ENCODE data around the gene APOF. TPM values are rescaled to one million over a fixed set of nuclear protein-coding genes. Genes with fewer than 3 reads are reported as not detected.
A peak's percentile ranks its signal among the peaks of the same experiment; 100 is the strongest.
"Not testable (repeated sequence)": the region's sequence is repeated elsewhere in the genome, so short reads cannot be mapped to it uniquely, and the experiment has no call there.

APOF gene, protein sequence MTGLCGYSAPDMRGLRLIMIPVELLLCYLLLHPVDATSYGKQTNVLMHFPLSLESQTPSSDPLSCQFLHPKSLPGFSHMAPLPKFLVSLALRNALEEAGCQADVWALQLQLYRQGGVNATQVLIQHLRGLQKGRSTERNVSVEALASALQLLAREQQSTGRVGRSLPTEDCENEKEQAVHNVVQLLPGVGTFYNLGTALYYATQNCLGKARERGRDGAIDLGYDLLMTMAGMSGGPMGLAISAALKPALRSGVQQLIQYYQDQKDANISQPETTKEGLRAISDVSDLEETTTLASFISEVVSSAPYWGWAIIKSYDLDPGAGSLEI
- not detected in 2 replicates for total RNA-seq (2014; rRNA removed; shearing (Covaris generic))

DNA sequence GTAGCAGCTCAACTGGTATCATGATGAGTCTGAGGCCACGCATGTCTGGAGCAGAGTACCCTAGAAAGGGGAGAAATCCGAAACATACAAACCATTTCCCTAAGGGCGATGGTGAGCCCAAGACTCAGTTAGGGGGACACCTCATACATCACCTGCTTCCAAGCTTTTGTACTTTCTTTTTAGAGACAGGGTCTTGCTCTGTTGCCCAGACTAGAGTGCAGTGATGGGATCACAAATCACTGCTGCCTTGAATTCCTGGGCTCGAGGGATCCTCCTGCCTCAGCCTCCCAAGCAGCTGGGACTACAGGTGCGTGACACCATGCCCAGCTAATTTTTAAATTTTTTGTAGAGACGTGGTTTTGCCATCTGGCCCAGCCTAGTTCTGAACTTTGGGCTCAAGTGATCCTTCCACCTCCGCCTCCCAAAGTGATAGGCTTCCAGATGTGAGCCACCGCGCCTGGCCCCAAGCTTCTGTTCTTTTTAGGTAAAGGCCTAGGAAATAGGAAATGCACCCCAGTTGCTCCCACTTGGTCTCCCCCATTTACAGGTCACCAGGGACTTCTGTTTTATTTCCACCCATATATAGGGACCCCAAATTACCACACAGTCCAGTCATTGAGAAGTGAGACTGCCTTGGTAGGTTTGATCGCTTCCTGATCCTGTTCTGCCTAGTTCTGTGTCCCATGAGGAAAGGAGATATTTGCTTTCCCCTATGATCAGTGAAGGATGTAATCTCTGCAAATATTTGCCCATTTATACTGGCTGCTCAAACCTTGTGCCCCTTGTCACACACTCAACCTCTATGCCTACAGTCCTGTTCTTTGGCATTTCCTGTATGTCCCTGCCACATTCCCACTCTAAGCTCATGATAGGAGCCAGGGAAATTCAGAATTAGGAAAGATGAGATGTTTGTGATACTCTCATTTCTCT is at the start of gene APOF:
TSS of gene APOF (minus strand) at position 728 of the 930 bp plus-strand sequence. CDS start at position 616, 112 bp downstream.
- no peak for DNase-seq (ENCODE audit: low spot score)
- in situ Hi-C loops (cut with HindIII; ENCODE audit: low sequenced_read_pairs), result no loop called here

DNA sequence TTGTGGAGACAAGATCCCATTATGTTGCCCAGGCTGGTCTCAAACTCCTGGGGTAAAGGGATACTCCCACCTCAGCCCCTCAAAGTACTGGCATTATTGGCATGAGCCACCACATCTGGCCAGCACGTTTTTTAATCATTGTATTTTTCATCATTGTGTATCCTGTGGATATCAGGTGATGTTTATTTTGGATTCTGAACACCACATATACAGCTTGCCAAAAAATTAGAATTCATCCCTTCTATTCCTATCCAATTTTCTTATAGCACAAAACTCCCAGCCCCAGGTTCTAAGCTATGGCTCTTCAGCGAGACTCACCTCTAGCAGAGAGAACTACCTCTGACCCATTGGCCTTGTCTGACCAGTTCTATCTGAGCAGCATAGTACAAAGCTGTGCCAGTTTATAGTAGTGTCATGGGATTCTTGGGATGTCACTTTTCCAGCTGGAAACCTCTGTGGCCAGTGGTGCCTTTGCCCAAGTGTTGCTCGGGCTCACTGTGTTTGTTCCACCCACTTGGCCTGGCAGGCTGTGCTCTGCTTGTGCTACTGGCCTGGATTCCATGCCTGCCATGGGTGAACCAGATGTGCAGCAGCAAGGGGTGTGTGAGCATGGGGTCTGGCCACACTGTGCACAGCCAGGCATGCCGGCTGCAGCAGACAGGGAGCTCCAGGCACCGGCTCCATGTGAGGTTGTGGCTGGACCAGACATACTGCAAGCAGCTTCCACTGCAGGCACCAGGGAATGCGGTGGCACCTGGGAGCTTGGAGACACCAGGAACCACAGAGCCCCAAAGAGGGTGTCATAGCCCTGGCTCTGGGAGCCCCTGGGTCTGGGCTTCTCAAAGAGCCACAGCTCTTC is 49.4 kb upstream of the APOF start:
- in situ Hi-C loops (cut with HindIII; ENCODE audit: low sequenced_read_pairs), result no loop called here

DNA sequence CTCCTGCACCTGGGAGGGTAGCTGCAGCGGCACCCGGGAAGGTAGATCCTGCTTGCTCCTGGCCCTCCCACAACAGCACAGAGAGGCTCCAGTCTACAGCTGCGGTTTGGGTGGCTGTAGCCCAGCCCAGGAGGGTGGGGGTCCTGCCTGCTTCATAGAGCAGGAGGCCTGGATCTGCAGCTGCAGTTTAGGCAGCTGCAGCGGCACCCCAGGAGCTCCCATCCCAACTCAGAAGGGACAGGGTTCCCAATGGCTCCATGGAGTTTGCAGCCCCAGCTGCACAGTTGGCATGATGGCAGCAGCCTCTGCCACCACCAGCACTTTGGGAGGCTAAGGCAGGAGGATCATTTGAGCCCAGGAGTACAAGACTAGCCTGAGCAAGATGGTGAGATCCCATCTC is 48.1 kb upstream of the APOF start:
- in situ Hi-C loops (cut with HindIII; ENCODE audit: low sequenced_read_pairs), result no loop called here
- no peak for DNase-seq (ENCODE audit: low spot score)

More for the DNA sequence above, 49.4 kb upstream of the APOF start:
- no peak for DNase-seq (ENCODE audit: low spot score)

DNA sequence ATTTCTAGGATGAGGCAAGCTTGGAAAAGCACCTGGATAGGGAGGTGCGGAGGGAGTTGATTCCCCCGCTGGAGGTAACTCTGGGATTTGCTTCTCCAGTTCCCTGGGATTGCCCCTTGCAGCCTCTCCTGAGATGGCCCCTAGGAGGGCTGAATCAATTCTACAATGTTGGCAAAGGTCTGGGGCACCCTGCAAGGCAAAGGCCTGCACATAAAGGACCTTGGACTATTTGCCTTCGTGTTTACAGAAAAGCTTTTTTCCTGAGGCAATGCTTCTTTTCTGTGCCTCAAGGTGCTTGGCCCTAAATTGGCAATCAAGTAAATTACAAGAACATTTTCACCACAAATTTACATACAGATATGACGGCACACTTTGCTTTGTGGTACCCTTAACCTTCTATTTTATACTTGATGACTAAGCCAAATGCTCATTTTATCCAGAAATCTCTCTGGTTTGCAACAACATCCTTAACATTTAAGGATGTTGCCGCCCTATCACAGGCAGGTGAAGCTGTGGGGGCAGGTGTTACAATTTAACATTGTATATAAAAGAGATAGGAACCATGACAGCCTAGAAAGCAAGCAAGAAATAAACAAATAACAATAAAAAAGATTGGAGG is 46.3 kb upstream of the APOF start:
- peak; percentile 1 for DNase-seq (ENCODE audit: low spot score)
- in situ Hi-C loops (cut with HindIII; ENCODE audit: low sequenced_read_pairs), result no loop called here

DNA sequence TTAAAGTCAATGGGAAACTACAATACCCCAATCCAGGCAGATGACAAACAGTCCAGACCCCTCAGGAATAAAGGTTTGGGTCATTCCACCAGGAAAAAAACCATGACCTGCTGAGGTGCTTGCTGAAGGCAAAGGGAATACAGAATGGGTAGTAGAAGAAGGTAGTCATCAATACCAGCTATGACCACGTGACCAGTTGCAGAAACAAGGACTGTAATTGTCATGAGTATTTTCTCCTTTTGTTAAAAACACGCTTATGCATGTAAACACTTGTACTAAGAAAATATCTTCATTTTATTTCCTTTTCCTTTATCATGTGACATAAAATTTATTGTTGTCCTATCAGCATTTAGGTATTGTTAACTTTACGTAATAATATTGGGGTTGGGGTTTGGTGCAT is 41.6 kb upstream of the APOF start:
- DNase-seq (ENCODE audit: low spot score); in situ Hi-C loops (cut with HindIII; ENCODE audit: low sequenced_read_pairs): not testable (repeated sequence)

DNA sequence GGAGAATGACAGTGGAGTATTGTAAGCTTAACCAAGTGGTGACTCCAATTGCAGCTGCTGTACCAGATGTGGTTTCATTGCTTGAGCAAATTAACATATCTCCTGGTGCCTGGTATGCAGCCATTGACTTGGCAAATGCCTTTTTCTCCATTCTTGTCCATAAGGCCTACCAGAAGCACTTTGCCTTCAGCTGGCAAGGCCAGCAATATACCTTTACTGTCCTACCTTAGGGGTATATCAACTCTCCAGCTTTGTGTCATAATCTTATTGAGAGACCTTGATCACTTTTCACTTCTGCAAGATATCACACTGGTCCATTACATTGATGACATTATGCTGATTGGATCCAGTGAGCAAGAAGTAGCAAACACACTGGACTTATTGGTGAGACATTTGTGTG is 39.0 kb upstream of the APOF start:
- DNase-seq (ENCODE audit: low spot score); in situ Hi-C loops (cut with HindIII; ENCODE audit: low sequenced_read_pairs): not testable (repeated sequence)

DNA sequence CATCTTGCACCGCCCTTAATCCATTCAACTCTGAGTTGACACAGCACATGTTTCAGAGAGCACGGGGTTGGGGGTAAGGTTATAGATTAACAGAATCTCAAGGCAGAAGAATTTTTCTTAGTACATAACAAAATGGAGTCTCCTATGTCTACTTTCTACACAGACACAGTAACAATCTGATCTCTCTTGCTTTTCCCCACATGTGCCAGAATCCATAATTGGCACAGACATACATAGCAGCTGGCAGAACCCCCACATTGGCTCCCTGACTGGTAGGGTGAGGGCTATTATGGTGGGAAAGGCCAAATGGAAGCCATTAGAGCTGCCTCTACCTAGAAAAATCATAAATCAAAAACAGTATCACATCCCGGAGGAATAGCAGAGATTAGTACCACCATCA is 38.5 kb upstream of the APOF start:
- DNase-seq (ENCODE audit: low spot score); in situ Hi-C loops (cut with HindIII; ENCODE audit: low sequenced_read_pairs): not testable (repeated sequence)

DNA sequence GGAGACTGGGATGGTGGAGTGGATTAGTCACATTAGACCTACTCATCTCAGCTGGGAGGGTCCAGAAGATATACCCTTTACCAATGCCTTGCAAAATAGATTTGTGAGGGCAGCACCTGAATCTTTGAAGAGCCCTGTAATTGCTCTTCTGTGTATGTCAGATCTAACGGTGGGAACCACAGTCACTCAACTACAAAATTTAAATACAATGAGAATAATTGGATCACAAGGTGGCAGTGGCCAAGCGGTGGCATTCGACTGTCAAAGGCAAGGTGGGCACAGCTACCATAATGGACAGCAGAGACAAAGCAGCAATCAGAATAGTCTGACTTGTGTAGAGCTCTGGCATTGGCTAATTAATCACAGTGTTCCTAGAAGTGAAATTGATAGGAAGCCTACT is 36.8 kb upstream of the APOF start:
- DNase-seq (ENCODE audit: low spot score); in situ Hi-C loops (cut with HindIII; ENCODE audit: low sequenced_read_pairs): not testable (repeated sequence)

DNA sequence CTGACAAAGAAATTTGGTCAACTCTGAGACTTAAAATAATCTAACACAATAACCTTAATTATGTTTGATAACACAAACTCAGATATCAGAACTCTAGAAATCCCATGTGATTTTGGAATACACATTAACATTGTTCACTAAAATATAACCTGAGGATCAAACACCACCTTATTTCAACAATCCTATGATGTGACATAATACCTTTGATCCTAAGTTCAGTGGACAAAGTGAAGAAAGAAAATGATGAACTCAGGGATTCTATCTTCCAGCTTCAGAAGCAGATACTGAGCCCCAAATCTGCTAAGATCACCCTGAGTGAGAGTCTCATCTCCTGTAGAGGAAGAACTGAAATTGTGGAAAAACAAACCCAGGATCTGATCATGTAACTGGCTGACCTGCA is 35.7 kb upstream of the APOF start:
- no peak for DNase-seq (ENCODE audit: low spot score)
- in situ Hi-C loops (cut with HindIII; ENCODE audit: low sequenced_read_pairs), result no loop called here

DNA sequence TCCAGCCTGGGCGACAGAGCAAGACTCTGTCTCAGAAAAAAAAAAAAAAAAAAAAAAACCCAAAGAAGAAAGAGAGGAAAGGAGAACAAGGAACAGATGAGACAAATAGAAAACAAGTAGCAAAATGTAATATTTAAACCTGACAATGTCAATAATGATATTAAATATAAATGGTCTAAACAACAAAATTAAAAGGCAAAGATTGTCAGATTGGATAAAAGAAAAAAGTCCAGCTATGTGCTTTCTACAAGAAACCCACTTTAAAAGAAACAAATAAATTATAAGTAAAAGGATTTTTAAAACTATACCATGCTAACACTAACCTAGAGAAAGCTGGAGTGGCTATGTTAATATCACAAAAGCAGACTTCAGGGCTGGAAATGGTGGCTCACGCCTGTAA is 29.7 kb upstream of the APOF start:
- in situ Hi-C loops (cut with HindIII; ENCODE audit: low sequenced_read_pairs), result no loop called here

DNA sequence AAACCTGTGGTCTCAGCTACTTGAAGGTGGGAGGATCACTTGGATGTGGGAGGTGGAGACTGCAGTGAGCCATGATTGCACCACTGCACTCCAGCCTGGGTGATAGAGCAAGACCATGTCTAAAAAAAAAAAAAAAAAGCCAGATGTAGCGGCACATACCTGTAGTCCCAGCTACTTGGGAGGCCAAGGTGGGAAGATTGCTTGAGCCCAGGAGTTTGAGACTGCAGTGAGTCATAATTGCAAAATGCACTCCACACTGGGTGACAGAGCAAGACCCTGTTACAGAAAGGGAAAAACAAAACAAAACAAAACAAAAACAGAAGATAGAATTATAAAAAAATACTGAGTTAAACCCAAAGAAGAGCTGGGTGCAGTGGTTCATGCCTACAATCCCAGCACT is 29.1 kb upstream of the APOF start:
- no peak for DNase-seq (ENCODE audit: low spot score)

More for the DNA sequence above, 29.7 kb upstream of the APOF start:
- DNase-seq (ENCODE audit: low spot score), result no peak

DNA sequence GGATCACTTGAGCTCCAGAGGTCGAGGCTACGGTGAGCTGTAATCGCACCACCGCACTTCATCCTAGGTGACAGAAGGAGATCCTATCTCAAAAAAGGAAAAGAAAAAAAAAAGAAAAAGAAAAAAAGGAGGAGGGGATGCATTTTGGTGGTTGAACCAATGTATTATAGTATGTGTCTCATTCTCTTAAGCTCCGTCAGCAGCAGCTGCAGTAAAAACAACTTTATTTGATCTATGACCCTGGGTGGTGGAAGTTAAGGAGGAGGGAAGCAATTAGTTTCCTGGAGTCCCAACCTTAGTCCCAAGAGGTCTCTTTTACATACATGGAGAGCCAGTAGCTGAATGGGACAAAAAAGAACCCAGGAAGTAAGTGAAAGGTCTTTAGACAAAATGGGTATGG is 26.8 kb upstream of the APOF start:
- in situ Hi-C loops (cut with HindIII; ENCODE audit: low sequenced_read_pairs), result no loop called here
- no peak for DNase-seq (ENCODE audit: low spot score)

More for the DNA sequence above, 29.1 kb upstream of the APOF start:
- in situ Hi-C loops (cut with HindIII; ENCODE audit: low sequenced_read_pairs), result no loop called here

DNA sequence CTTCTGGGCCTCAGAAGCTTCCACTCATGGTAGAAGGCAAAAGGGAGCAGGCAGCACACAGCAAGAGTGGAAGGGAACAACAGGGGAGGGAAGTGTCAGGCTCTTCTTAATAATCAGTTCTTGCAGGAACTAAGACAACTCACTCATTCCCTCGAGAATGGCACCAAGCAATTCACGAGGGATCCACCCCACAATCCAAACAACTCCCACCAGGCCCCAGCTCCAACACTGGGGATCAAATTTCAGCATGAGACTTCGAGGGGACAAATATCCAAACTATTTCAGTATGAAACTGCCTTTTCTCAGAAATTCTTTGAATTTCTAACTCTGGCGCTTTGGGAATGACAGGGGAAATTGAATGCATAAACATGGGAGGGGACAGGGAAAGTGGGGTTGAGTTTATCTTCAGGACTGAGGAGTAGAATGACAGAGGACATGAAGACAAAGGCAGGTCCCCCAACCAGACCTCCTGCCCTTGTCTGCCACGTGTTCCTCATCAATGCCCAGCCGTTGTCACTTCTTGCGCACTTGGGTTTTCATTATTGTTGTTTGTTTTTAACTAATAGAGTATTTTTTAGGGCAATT is 24.6 kb upstream of the APOF start:
- DNase-seq (ENCODE audit: low spot score), result no peak
- in situ Hi-C loops (cut with HindIII; ENCODE audit: low sequenced_read_pairs), result no loop called here

DNA sequence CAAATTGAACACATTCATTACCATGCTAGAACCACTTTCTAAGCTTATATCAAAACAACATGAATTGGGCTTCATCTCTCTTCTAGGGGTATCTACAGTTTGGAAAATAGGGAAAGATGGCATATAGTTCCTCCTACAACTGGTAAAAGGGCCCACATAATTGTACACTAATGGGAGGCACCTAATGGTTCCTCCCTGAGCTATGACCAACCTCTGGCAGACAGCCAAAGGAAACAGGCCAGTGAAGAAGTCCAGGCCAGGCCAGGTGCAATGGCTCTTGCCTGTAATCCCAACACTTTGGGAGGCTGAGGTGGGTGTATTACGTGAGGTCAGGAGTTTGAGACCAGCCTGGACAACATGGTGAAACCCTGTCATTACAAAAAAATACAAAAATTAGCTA is 23.2 kb upstream of the APOF start:
- DNase-seq (ENCODE audit: low spot score), result no peak
- in situ Hi-C loops (cut with HindIII; ENCODE audit: low sequenced_read_pairs), result no loop called here

DNA sequence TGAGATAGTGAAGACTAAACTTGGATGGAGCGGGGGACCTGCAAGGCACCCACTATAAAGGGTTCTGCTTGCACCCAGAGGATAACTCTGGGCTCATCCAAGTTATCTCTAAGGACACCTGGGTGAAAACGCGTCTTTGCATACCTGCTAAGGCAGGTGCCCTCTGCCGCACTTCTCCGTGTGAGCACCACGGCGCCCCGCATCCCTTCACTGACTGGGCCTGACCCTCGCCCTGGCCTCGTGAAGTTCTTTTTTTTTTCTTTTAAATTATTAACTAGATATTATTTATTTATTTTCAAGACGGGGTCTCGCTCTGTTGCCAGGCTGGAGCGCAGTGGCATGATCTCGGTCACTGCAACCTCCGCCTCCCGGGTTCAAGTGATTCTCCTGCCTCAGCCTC is 20.0 kb upstream of the APOF start:
- in situ Hi-C loops (cut with HindIII; ENCODE audit: low sequenced_read_pairs), result no loop called here

DNA sequence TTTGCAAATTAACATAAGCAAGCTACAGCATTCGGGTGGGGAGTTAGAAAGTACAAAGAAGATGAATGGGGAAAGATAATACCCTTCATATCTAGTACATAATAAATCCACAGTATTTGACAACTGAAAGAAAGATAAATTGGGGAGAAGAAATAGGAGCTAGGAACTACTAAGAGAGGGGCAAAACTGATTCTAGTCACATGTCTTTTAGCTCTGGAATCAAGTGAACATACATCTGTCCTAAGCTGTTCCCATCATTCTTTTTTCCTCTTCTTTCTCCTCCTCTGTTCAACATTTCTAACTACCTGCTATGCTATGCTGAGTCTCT is 15.3 kb upstream of the APOF start:
- DNase-seq (ENCODE audit: low spot score), result no peak
- in situ Hi-C loops (cut with HindIII; ENCODE audit: low sequenced_read_pairs), result no loop called here

More for the DNA sequence above, 20.0 kb upstream of the APOF start:
- no peak for DNase-seq (ENCODE audit: low spot score)

DNA sequence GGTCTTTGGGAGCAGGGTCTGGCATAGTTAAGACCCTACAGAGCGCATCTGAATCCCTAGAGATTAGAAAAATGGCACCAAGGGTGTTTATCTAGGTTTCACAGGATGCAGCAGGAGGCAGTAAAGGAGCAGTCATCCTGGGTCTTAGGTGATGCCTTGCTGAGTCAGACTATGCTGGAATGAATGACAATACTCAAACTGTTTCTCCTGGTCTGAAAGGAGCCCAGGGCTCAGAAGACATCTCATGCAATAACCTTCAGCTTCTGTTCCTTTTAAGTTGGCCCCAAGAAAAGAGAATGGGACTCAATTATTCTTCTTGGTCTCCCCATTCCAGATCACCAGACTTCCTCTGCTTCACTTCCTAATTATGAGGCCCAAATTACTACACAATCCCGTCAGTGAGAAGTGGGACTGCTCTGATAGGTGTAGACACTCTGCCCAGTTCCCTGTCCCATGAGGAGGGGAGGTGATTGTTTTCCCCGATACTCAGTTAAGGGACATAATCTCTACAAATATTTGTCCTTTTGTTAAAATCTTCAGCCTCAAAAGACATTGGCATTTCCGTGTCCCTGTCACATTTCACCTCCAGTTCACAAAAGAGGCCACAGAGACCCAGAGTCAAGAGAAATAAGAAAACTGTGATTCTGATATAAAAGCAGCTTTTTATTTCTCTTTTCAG is 14.8 kb upstream of the APOF start:
- in situ Hi-C loops (cut with HindIII; ENCODE audit: low sequenced_read_pairs), result no loop called here
- DNase-seq (ENCODE audit: low spot score), result no peak

Data from G401 (cell line).